A549 (cell line): ENCODE data around the gene TMEM156.

Experiments used
- TF ChIP-seq, protein P1 (sequence below): fragments of >200 bp; sonication (Bioruptor Twin); formaldehyde crosslinking; IDR thresholded peaks from 3 replicates; pipeline ENCODE4 v1.5.1; 2016
- TF ChIP-seq, protein P2 (sequence below): fragments of 450-650 bp; IDR thresholded peaks from 2 replicates; pipeline ENCODE4 v1.6.1; 2014; ENCODE audit warnings: antibody characterized with exemption

GRCh38 chr4:38957261-38957815, 74.9 kb downstream of the TMEM156 start:
- TF ChIP-seq, protein P1, sequence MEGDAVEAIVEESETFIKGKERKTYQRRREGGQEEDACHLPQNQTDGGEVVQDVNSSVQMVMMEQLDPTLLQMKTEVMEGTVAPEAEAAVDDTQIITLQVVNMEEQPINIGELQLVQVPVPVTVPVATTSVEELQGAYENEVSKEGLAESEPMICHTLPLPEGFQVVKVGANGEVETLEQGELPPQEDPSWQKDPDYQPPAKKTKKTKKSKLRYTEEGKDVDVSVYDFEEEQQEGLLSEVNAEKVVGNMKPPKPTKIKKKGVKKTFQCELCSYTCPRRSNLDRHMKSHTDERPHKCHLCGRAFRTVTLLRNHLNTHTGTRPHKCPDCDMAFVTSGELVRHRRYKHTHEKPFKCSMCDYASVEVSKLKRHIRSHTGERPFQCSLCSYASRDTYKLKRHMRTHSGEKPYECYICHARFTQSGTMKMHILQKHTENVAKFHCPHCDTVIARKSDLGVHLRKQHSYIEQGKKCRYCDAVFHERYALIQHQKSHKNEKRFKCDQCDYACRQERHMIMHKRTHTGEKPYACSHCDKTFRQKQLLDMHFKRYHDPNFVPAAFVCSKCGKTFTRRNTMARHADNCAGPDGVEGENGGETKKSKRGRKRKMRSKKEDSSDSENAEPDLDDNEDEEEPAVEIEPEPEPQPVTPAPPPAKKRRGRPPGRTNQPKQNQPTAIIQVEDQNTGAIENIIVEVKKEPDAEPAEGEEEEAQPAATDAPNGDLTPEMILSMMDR, result no peak
- TF ChIP-seq, protein P2, sequence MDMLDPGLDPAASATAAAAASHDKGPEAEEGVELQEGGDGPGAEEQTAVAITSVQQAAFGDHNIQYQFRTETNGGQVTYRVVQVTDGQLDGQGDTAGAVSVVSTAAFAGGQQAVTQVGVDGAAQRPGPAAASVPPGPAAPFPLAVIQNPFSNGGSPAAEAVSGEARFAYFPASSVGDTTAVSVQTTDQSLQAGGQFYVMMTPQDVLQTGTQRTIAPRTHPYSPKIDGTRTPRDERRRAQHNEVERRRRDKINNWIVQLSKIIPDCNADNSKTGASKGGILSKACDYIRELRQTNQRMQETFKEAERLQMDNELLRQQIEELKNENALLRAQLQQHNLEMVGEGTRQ, result no peak
